OCI-M1 (cell line): ENCODE measurements around the gene IFI6.
"Not testable (repeated sequence)": the region's sequence is repeated elsewhere in the genome, so short reads cannot be mapped to it uniquely, and the experiment has no call there.

Experiments
- DNase-seq: peaks from one replicate; lab custom pipeline; 2025; lab: John Stamatoyannopoulos, UW

The IFI6 gene, protein sequence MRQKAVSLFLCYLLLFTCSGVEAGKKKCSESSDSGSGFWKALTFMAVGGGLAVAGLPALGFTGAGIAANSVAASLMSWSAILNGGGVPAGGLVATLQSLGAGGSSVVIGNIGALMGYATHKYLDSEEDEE

DNA sequence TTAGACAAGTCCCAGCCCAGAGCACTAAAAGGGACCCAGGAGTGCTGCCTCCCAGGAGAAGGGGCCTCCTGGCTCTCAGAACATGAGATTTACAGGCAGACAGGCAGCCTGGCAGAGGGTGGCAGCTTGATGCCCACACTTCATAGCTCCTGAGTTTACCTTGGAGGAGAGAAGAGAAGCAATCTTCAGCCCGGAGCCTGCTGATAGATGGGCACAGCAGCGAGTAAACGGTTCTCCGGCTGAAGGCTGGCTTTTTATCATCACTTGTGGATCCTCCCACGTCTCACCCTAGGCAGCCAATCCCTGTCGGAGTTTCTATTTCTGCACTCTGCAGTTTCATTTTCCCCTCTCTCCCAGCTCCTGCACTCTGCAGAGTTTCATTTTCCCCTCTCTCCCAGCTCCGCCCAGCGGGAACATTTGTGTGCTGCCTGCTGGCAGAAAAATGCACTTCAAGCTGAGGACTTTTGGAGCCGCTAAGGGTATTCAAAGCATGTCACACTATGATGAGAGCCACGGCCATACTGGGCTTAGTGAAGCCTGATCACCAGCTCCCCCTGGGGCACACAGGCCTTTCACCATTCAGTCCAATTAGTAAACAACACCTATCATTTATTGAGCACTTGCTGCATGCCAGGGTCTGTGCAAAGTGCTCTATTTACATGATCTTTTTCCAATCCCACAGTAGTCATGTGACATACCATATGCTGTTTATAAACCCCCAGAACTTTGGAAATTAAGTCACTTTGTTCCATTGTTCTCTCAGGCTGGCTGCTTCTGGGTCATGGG is at the start of gene IFI6:
TSS of gene IFI6 (minus strand) at position 229 of the 786 bp plus-strand sequence. CDS start 2,878 bp downstream, outside the sequence.
- DNase-seq = peak; percentile 98

DNA sequence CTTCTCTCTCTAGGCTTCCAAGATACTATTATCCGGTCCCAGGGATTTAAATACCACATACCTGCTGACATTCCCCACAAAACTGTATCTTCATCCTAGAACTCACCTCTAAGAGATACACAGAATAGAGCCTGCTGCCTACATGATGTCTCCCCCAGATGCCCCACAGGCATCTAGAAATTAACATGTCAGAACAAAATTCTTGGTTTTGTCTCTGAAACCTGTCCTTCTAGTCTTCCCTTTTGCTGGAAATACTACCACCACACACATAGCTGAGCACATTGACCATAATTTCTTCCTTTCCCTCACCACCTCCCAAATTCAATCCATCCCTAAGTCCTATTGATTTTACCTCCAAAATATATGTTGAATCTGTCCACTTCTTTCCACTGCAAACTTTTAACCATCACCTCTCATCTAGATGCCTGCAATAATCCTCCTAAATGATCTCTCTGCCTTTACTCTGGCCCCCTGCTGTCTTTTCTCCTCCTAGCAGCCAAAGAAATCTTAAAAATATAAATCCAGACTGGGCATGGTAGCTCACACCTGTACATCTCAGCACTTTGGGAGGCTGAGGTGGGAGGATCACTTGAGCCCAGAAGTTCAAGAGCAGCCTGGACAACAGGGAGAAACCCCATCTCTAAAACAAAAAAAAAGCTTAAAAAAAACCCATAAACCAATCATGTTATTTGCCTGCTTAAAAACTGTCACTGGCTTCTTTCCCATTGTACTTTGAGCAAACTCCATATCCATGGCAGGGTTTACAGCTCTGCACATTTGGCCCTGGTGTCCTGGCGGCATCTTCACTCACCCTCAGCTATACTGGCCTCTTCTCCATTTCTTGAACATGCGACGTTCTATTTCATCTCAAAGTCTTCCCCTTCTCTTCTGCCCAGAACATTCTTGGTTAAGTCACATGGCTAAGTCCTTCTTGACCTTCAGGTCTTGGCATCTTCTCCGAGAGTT is 47.6 kb upstream of the IFI6 start:
- DNase-seq = peak; percentile 34

DNA sequence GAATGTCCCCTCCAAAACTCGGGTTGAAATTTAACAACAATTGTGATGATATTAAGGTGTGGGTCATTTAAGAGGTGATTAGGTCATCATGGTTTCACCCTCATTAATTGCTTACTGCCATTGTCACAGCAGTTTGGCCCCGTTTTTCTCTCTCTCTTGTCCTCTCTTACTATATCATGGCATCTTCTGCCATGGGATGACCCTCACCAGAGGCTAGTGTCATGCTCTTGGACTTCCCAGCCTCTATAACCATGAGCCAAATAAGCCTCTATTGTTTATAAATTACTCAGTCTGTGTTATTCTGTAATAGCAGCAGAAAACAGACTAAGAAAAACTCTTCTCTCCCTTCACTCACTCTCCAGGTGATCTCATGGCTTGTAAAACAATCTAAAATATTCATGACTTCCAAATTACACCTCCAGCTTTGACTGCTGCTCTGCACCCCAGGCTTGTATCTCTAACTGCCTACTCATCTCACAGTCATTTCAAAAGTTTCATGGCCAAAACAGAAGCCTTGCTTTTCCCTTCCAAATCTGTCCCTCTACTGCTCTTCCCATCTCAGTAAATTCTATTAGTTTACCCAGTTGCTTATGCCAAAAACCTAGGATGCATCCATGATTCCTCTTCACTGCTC is 44.4 kb upstream of the IFI6 start:
- DNase-seq = no peak

DNA sequence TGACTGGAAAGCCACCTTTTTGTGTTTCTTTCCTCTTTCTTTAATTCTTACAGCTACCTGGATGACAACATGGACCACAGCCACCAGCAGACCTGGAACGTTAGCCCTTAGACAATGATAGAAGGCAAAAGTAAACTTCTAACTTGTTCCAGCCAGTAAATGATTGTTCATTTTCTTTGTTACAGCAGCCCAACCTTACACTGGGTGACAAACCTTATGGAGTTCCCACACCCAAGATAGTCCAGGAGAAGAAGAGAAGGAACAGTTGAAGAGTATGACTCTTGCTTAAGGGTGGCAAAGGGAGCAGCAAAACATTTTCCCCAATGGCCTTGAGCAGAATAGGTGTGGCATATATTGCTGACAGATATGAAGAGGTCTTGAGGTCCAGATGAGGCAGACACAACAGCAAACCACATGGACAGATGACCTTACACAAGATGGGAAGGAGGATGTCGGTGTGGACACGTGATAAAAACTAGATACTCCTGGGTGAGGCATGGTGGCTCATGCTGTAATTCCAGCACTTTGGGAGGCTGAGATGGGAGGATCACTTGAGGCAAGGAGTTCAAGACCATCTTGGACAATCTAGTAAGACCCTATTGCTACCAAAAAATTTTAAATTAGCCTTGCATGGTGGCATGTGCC is 42.0 kb upstream of the IFI6 start:
- peak; percentile 39 for DNase-seq

DNA sequence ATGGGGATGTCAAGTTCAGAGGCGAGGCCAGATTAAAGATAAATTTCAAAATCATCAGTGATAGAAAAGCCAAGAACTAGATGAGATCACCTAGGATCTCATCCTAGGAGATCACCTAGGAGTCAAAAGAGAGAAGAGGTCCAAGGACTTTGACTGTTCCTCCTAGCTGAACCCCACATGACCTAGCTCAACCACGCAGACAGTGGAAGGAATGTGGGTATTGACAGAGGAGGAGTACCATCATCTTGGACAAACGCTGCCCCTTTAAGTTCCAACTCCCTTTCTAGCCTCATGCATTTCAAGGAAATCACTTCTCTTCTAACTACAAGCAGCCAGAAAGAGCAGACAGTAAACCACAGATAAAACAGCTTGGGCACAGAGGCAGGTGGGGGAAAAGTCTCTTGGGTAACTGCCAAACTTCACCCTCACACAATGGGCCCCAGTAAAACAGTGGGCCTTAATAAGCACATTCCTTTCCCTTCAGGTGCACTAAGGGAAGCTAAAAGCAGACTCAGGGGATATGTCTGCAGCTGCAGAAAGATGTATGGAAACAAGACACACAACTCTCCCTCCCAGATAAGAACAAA is 41.2 kb upstream of the IFI6 start:
- peak; percentile 64 for DNase-seq

DNA sequence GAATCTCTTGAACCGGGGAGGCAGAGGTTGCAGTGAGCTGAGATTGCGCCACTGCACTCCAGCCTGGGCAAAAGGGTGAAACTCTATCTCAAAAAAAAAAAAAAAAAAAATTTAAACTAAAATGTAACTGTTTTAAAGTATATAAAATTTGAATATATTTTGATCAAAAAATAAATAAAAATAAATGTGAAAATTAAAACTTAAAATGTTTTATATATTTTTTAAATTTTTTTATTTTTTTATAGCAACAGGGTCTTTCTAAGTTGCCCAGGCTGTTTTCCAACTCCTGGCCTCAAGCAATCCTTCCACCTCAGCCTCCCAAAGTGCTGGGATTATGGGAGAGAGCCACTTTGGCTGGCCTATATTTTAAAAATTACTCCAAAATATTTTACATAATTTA is 38.6 kb upstream of the IFI6 start:
- DNase-seq = no peak

DNA sequence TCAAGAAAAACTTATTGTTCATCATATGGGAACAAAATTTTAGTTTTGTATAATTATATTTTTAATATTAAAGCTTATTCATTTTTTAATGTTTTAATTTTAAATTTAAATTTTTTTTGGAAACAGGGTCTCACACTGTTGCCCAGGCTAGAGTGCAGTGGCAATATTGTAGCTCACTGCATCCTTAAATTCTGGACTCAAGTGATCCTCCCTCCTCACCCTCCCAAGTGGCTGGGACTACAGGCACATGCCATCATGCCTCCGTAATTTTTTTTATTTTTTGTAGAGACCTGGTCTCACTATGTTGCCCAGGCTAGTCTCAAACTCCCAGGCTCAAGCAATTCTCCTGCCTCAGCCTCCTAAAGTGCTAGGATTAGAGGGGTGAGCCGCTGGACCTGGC is 33.6 kb upstream of the IFI6 start:
- no peak for DNase-seq

DNA sequence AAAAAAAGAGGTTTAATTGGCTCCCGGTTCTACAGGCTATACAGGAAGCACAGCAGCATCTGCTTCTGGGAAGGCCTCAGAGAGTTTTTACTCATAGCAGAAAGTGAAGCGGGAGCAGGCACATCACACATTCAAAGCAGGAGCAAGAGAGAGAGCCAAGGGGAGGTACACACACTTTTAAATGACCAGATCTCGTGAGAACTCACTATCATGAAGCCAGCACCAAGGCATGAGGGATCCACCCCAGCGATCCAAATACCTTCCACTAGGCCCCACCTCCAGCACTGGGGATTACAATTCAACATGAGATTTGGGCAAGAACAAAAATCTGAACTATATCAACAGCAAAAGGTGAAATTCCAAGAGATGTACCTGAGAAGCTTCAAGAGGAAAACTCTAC is 33.0 kb upstream of the IFI6 start:
- no peak for DNase-seq

DNA sequence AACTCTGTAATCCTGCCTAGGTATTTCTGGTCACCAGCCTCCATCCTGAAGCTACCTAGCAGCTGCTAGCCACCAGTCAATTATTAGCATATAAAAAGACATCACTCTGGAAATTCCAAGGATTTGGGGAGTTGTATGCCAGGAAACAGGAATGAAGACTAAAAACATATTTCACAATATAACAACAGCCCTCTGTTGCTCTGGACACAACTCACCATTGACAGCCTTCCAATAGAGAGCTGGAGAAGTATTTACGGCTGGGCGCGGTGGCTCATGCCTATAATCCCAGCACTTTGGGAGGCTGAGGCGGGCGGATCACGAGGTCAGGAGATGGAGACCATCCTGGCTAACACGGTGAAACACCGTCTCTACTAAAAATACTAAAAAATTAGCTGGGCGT is 24.8 kb upstream of the IFI6 start:
- not testable (repeated sequence) for DNase-seq

DNA sequence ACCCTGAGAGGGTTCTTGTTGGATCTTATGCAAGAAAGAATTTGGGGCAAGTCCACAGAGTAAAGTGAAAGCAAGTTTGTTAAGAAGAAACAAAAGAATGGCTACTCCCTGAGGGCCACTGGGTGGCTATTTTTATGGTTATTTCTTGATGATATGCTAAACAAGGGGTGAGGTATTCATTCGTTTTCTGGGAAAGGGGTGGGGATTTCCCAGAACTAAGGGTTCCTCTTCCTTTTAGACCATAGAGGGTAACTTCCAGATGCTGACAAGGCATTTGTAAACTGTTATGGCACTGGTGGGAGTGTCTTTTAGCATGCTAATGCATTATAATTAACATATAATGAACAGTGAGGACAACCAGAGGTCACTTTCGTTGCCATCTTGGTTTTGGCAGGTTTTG is 18.2 kb upstream of the IFI6 start:
- peak; percentile 65 for DNase-seq

DNA sequence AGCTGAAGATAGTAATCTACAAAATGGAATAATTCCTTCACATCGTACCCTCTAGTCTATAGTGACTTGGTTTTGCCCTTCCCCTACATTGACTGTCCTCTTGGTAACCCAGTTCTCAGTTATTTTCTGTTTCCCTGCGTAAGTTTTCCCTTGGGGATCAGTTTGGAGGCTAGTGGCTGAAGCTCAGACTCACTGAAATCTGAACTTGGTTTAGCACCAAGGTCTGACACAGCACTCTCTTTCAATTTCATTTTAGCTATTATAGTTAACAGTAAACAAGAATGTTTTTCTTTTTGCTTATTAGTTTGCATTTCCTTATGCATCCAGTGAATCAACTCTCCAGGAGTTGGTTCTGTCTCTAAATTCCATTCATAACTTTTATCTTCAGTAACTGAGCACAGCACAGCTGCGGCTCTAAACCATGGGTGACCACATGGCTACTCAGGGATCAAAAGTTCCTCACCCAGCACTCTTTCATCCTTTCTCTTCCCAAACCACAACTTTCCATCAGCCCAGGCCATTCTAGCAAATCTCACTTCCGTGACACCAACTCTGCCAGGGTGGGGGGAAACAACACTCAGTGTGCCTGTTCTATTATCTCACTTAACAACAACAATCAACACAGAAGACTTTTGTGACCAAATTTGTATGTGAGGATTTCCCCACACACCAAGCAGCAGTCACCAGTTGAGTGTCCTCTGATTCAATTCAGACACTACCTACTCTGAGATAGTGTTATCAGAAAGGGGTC is 17.6 kb upstream of the IFI6 start:
- DNase-seq = no peak

DNA sequence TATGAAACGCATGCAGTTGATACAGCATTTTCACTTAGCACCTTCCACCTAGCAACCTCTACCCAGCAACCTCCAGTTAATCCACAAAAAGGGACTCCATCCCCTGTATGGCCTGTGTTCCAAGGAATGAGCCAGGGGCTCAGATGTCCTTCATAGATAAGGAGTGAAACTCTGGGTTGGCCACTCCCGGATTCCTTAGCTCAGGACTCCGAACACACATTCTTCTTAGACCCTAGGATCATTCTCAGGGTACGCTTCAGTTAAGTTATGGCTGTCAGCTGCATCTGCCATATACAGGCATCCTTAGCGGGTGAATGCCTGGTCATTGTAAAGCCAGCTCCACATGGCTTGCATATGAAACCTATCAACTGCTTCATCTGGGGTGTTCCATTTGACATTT is 15.9 kb upstream of the IFI6 start:
- no peak for DNase-seq

DNA sequence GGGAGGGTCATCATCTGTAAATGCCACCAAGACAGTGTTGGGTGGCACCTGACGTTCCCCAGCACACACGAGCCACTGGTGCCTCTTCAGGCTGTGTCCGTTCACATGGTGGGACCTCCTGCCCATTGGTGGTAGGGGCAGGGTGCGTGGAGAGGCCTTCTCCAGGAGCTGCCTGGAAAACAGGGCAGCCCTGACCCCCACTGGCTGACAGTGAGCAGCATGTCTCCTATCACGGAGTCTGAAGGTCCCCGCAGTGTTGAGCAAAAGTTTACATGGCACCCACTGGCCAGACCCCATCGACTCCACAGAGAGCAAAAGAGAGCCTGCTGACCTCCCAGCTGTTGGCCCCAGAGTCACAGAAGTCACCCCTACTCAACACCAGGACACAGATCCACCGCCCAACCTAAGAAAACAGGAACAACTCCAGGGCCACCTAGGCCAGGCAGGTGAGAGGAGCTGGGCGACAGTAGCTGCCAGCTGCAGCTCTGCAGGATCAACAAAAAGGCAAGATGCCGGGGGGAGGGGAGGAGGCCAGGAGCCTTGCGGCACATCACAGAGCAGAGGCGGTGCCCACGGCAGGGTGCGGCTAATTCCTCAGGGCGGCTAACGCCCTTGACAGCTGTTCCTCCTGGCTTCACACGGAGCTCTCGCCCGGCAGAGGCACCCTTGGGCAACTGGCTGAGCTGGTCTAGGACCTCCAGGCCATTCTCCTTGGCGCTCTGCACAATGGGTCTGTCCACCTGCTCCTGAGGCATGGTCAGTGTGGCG is 14.4 kb upstream of the IFI6 start:
- DNase-seq = no peak

DNA sequence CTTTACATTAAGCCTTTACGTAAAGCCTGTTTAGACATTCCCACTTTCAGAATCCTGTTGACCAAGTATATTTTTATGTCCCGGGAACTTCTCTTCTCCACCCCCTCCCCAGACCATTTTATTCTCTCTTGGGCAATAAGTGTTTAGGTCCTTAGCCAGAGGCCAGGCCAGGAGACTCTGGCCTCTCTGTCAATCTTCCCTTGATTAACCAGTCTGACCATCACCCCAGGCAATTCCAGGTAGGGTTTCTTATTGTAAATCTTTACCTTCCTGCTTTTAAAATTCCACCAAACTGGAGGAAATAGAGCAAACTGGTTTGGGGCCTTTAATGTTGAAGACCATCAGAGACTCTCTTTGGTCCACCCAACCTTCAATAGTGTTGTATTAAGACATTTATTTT is 12.2 kb upstream of the IFI6 start:
- DNase-seq = no peak

DNA sequence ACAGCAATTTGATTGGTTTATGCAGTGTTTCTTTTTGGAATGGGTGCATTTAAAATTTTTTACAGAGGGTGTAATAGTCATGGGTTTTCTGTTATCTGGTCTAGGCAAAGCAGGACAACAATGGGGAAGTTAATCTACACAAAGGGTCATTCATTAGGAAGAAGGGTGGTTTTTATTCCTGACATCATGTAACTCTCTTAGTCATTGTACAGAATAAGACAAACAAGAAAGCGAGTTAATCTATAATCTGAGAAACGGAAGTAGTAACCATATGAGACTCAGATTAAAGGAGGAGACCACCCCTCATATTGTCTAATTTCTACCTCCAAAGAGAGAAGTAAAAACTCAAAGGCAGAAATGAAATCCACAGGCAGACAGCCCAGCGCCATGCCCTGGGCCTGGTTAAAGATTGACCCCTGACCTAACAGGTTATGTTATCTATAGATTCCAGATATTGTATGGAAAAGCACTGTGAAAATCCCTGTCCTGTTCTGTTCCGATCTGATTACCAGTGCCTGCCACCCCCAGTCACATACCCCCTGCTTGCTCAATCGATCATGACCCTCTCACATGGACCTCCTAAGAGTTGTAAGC is 10.5 kb upstream of the IFI6 start:
- DNase-seq = peak; percentile 14

DNA sequence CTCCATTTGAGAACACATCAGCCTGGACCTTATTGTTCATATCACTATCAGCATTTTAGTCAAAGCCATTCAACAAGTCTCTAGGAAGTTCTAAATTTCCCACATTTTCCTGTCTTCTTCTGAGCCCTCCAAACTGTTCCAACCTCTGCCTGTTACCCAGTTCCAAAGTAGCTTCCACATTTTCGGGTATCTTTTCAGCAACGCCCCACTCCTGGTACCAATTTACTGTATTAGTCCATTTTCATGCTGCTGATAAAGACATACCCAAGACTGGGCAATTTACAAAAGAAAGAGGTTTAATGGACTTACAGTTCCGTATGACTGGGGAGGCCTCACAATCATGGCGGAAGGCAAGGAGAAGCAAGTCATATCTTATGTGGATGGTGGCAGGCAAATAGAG is 9.6 kb upstream of the IFI6 start:
- DNase-seq = not testable (repeated sequence)

DNA sequence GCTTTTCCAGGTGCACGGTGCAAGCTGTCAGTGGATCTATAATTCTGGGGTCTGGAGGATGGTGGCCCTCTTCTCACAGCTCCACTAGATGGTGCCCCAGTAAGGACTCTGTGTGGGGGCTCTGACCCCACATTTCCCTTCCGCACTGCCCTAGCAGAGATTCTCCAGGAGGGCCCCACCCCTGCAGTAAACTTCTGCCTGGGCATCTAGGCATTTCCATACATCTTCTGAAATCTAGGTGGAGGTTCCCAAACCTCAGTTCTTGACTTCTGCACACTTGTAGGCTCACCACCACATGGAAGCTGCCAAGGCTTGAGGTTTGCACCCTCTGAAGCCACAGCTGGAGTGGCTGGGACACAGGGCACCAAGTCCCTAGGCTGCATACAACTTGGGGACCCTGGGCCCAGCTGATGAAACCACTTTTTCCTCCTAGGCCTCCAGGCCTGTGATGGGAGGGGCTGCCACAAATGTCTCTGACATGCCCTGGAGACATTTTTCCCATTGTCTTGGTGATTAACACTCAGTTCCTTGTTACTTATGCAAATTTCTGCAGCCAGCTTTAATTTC is 8.3 kb upstream of the IFI6 start:
- not testable (repeated sequence) for DNase-seq

DNA sequence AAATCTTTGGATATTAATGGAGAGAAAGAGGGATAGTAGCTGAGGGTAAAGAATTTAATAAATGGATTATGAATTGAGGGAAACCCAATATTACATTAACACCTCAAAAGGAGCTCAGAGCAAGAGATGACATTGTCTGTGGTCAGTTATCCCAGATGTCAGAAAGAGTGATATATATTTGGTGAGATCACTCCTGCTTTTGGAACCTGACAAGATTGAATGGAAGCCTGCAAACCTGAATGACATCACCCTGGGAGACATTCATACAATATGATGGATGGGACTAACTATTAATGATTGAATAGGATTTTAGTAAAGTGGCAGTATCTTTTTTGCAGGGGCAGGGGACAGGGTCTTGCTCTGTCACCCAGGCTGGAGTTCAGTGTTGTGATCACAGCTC is 6.8 kb upstream of the IFI6 start:
- DNase-seq = no peak

DNA sequence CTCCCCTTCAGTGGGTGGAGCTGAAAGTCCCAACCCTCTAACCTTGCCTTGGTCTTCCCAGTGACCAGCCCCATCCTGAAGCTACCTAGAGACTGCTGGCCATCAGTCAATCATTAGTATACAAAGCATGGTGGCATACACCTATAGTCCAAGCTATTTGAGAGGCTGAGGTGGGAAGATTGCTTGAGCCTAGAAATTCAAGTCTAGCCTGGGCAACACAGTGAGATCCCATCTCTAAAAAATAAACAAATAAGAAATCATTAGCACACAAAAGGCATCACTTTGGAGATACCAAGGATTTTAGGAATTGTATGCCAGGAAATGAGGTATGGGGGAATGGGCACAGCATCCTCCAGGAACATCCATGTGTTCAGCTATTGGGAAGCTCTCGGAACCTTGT is 4.4 kb upstream of the IFI6 start:
- no peak for DNase-seq
